ENCODE measurements around the gene RAD51B.
A peak's percentile ranks its signal among the peaks of the same experiment; 100 is the strongest.

Gene RAD51B

GRCh38 chr14:68501171-68501570 is 681.6 kb downstream of the RAD51B start:
- H3K27ac ChIP-seq (ENCODE audit: low read depth, low read length): no peak overlapping the region
- H3K4me3 ChIP-seq (ENCODE audit: low read depth in 1 of 2, low read length in 2 of 2): no peak overlapping the region
- H3K9me3 ChIP-seq (ENCODE audit: control insufficient read depth in 1 of 2, low read length in 2 of 2): no peaks in the 10 kb centered on the region
- H3K36me3 ChIP-seq (ENCODE audit: control insufficient read depth in 1 of 2, insufficient read depth in 2 of 2, low read length in 2 of 2): no peaks in the 10 kb centered on the region
- H3K27me3 ChIP-seq (ENCODE audit: control insufficient read depth in 1 of 2, insufficient read depth in 2 of 2, low read length in 2 of 2): no peaks in the 10 kb centered on the region
- H3K9ac ChIP-seq (ENCODE audit: low read depth in 1 of 2, low read length in 2 of 2): no peak overlapping the region
- H3K4me1 ChIP-seq (ENCODE audit: control insufficient read depth in 1 of 2, insufficient read depth in 2 of 2, low read length in 2 of 2): peaks cover 3 to 11% of the 10 kb centered on the region in 2 donors

GRCh38 chr14:68501614-68502052 is 682.1 kb downstream of the RAD51B start:
- Histone ChIP-seq H3K27ac (ENCODE audit: low read depth, low read length) (no peak overlapping the region), H3K4me3 (ENCODE audit: low read depth in 1 of 2, low read length in 2 of 2) (no peak overlapping the region), H3K4me1 (ENCODE audit: control insufficient read depth in 1 of 2, insufficient read depth in 2 of 2, low read length in 2 of 2) (peaks cover 4 to 16% of the 10 kb centered on the region in 2 donors), H3K36me3 (ENCODE audit: control insufficient read depth in 1 of 2, insufficient read depth in 2 of 2, low read length in 2 of 2) (no peaks in the 10 kb centered on the region), H3K9ac (ENCODE audit: low read depth in 1 of 2, low read length in 2 of 2) (no peak overlapping the region), H3K27me3 (ENCODE audit: control insufficient read depth in 1 of 2, insufficient read depth in 2 of 2, low read length in 2 of 2) (no peaks in the 10 kb centered on the region), H3K9me3 (ENCODE audit: control insufficient read depth in 1 of 2, low read length in 2 of 2) (no peaks in the 10 kb centered on the region)

- Histone ChIP-seq H3K27ac (ENCODE audit: low read depth, low read length) (no peak overlapping the region), H3K4me3 (ENCODE audit: low read depth in 1 of 2, low read length in 2 of 2) (no peak overlapping the region), H3K36me3 (ENCODE audit: control insufficient read depth in 1 of 2, insufficient read depth in 2 of 2, low read length in 2 of 2) (no peaks in the 10 kb centered on the region), H3K9ac (ENCODE audit: low read depth in 1 of 2, low read length in 2 of 2) (no peak overlapping the region), H3K27me3 (ENCODE audit: control insufficient read depth in 1 of 2, insufficient read depth in 2 of 2, low read length in 2 of 2) (no peaks in the 10 kb centered on the region), H3K9me3 (ENCODE audit: control insufficient read depth in 1 of 2, low read length in 2 of 2) (no peaks in the 10 kb centered on the region), H3K4me1 (ENCODE audit: control insufficient read depth in 1 of 2, insufficient read depth in 2 of 2, low read length in 2 of 2) (peaks cover 9 to 20% of the 10 kb centered on the region in 2 donors)
These were observed 682.7 kb downstream of the RAD51B start for GRCh38 chr14:68502230-68502629.

GRCh38 chr14:68503186-68503825 is 683.7 kb downstream of the RAD51B start:
- Histone ChIP-seq H3K27me3 (ENCODE audit: control insufficient read depth in 1 of 2, insufficient read depth in 2 of 2, low read length in 2 of 2) (no peaks in the 10 kb centered on the region), H3K4me1 (ENCODE audit: control insufficient read depth in 1 of 2, insufficient read depth in 2 of 2, low read length in 2 of 2) (peaks cover 17 to 30% of the 10 kb centered on the region in 2 donors), H3K9me3 (ENCODE audit: control insufficient read depth in 1 of 2, low read length in 2 of 2) (no peaks in the 10 kb centered on the region), H3K9ac (ENCODE audit: low read depth in 1 of 2, low read length in 2 of 2) (no peak overlapping the region), H3K36me3 (ENCODE audit: control insufficient read depth in 1 of 2, insufficient read depth in 2 of 2, low read length in 2 of 2) (no peaks in the 10 kb centered on the region), H3K4me3 (ENCODE audit: low read depth in 1 of 2, low read length in 2 of 2) (no peak overlapping the region), H3K27ac (ENCODE audit: low read depth, low read length) (no peak overlapping the region)

- Histone ChIP-seq H3K27me3 (ENCODE audit: control insufficient read depth in 1 of 2, insufficient read depth in 2 of 2, low read length in 2 of 2) (no peaks in the 10 kb centered on the region), H3K4me1 (ENCODE audit: control insufficient read depth in 1 of 2, insufficient read depth in 2 of 2, low read length in 2 of 2) (peaks cover 17 to 30% of the 10 kb centered on the region in 2 donors), H3K9ac (ENCODE audit: low read depth in 1 of 2, low read length in 2 of 2) (no peak overlapping the region), H3K36me3 (ENCODE audit: control insufficient read depth in 1 of 2, insufficient read depth in 2 of 2, low read length in 2 of 2) (no peaks in the 10 kb centered on the region), H3K9me3 (ENCODE audit: control insufficient read depth in 1 of 2, low read length in 2 of 2) (no peaks in the 10 kb centered on the region), H3K27ac (ENCODE audit: low read depth, low read length) (no peak overlapping the region), H3K4me3 (ENCODE audit: low read depth in 1 of 2, low read length in 2 of 2) (no peak overlapping the region)
These were observed 685.3 kb downstream of the RAD51B start for GRCh38 chr14:68504861-68505260.

- no peak overlapping the region for H3K9ac ChIP-seq (ENCODE audit: low read depth in 1 of 2, low read length in 2 of 2)
- no peaks in the 10 kb centered on the region for H3K27me3 ChIP-seq (ENCODE audit: control insufficient read depth in 1 of 2, insufficient read depth in 2 of 2, low read length in 2 of 2)
- H3K36me3 ChIP-seq (ENCODE audit: control insufficient read depth in 1 of 2, insufficient read depth in 2 of 2, low read length in 2 of 2): no peaks in the 10 kb centered on the region
- H3K9me3 ChIP-seq (ENCODE audit: control insufficient read depth in 1 of 2, low read length in 2 of 2): no peaks in the 10 kb centered on the region
- H3K4me1 ChIP-seq (ENCODE audit: control insufficient read depth in 1 of 2, insufficient read depth in 2 of 2, low read length in 2 of 2): peaks cover 17 to 30% of the 10 kb centered on the region in 2 donors
- no peak overlapping the region for H3K4me3 ChIP-seq (ENCODE audit: low read depth in 1 of 2, low read length in 2 of 2)
- no peak overlapping the region for H3K27ac ChIP-seq (ENCODE audit: low read depth, low read length)
These were observed 686.6 kb downstream of the RAD51B start for GRCh38 chr14:68506021-68506644.

- Histone ChIP-seq H3K9me3 (ENCODE audit: control insufficient read depth in 1 of 2, low read length in 2 of 2) (no peaks in the 10 kb centered on the region), H3K27ac (ENCODE audit: low read depth, low read length) (peak overlapping the region; percentile 6), H3K27me3 (ENCODE audit: control insufficient read depth in 1 of 2, insufficient read depth in 2 of 2, low read length in 2 of 2) (no peaks in the 10 kb centered on the region), H3K36me3 (ENCODE audit: control insufficient read depth in 1 of 2, insufficient read depth in 2 of 2, low read length in 2 of 2) (no peaks in the 10 kb centered on the region), H3K4me3 (ENCODE audit: low read depth in 1 of 2, low read length in 2 of 2) (no peak overlapping the region), H3K4me1 (ENCODE audit: control insufficient read depth in 1 of 2, insufficient read depth in 2 of 2, low read length in 2 of 2) (peaks cover 17 to 26% of the 10 kb centered on the region in 2 donors), H3K9ac (ENCODE audit: low read depth in 1 of 2, low read length in 2 of 2) (no peak overlapping the region)
These were observed 687.3 kb downstream of the RAD51B start for GRCh38 chr14:68506645-68507419.

- Histone ChIP-seq H3K9ac (ENCODE audit: low read depth in 1 of 2, low read length in 2 of 2) (no peak overlapping the region), H3K9me3 (ENCODE audit: control insufficient read depth in 1 of 2, low read length in 2 of 2) (no peaks in the 10 kb centered on the region), H3K27me3 (ENCODE audit: control insufficient read depth in 1 of 2, insufficient read depth in 2 of 2, low read length in 2 of 2) (no peaks in the 10 kb centered on the region), H3K27ac (ENCODE audit: low read depth, low read length) (no peak overlapping the region), H3K4me3 (ENCODE audit: low read depth in 1 of 2, low read length in 2 of 2) (no peak overlapping the region), H3K4me1 (ENCODE audit: control insufficient read depth in 1 of 2, insufficient read depth in 2 of 2, low read length in 2 of 2) (peaks cover 23 to 24% of the 10 kb centered on the region in 2 donors), H3K36me3 (ENCODE audit: control insufficient read depth in 1 of 2, insufficient read depth in 2 of 2, low read length in 2 of 2) (no peaks in the 10 kb centered on the region)
These were observed 688.0 kb downstream of the RAD51B start for GRCh38 chr14:68507544-68508081.

GRCh38 chr14:68508581-68508980 is 689.0 kb downstream of the RAD51B start:
- H3K36me3 ChIP-seq (ENCODE audit: control insufficient read depth in 1 of 2, insufficient read depth in 2 of 2, low read length in 2 of 2): no peaks in the 10 kb centered on the region
- peaks cover 23 to 31% of the 10 kb centered on the region in 2 donors for H3K4me1 ChIP-seq (ENCODE audit: control insufficient read depth in 1 of 2, insufficient read depth in 2 of 2, low read length in 2 of 2)
- no peak overlapping the region for H3K9ac ChIP-seq (ENCODE audit: low read depth in 1 of 2, low read length in 2 of 2)
- no peak overlapping the region for H3K27ac ChIP-seq (ENCODE audit: low read depth, low read length)
- no peaks in the 10 kb centered on the region for H3K27me3 ChIP-seq (ENCODE audit: control insufficient read depth in 1 of 2, insufficient read depth in 2 of 2, low read length in 2 of 2)
- no peak overlapping the region for H3K4me3 ChIP-seq (ENCODE audit: low read depth in 1 of 2, low read length in 2 of 2)
- no peaks in the 10 kb centered on the region for H3K9me3 ChIP-seq (ENCODE audit: control insufficient read depth in 1 of 2, low read length in 2 of 2)
